ENCODE data around the gene C9orf43.

Gene C9orf43

DNA sequence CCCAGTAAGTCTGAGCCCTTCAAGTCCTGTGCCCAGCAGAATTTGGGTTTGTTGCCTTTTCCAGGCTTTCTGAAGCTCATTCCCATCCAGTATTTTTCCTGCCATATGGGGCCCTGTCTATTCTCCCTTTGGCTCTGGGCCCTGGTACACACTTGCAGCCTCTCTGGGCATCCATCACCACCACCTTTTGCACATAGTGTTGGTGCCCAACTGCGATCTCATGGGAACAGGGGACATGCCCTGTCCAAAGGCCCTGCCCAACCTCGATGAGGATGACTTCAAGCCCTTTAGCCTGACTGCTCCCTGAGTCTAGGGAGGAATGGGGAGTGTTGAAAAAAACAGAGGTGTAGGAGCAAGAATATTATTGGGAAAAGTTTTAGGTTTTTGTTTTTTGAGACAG lies 64.5 kb downstream of the C9orf43 start:
- ChIA-PET CTCF (interaction anchor here (0.7 to 1.8 kb wide), 3 partner anchors 9 to 181 kb away, joined by 3 to 5 read pairs (median 5); no protein-coding TSS in a partner anchor), POLR2A (no interaction called here)
- TF ChIP-seq, protein P1, sequence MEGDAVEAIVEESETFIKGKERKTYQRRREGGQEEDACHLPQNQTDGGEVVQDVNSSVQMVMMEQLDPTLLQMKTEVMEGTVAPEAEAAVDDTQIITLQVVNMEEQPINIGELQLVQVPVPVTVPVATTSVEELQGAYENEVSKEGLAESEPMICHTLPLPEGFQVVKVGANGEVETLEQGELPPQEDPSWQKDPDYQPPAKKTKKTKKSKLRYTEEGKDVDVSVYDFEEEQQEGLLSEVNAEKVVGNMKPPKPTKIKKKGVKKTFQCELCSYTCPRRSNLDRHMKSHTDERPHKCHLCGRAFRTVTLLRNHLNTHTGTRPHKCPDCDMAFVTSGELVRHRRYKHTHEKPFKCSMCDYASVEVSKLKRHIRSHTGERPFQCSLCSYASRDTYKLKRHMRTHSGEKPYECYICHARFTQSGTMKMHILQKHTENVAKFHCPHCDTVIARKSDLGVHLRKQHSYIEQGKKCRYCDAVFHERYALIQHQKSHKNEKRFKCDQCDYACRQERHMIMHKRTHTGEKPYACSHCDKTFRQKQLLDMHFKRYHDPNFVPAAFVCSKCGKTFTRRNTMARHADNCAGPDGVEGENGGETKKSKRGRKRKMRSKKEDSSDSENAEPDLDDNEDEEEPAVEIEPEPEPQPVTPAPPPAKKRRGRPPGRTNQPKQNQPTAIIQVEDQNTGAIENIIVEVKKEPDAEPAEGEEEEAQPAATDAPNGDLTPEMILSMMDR (IDR thresholded peaks at IDR 0.05; ENCODE audit: insufficient read depth, low read length, missing control alignments): no peak
- H3K4me3 ChIP-seq (ENCODE audit: low read depth, low read length): no peak overlapping the region
- DNase-seq (ENCODE audit: low read depth, low spot score): no peak

DNA sequence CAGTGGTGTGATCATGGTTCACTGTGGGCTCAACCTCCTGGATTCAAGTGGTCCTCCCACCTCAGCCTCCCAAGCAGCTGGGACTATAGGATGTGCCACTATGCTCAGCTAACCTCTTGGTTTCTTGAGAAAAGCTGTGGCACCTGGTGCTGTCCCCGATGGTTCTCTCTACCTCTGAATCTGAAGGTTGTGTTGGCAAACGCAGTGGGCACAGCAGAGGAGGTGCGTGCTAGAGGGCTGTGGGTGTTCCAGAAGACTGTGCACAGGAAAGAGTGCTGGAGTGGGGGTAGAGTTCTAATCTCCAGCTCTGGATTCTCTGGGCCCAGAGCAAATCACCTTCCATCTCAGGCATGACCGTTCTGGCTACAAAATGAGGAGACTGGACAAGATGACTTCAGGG lies 65.4 kb downstream of the C9orf43 start:
- DNase-seq (ENCODE audit: low read depth, low spot score): no peak
- ChIA-PET CTCF (interaction anchor here (0.7 to 3.1 kb wide), 5 partner anchors 11 to 180 kb away, joined by 3 to 8 read pairs (median 3); no protein-coding TSS in a partner anchor), POLR2A (no interaction called here)
- TF ChIP-seq, protein P1 (IDR thresholded peaks at IDR 0.05; ENCODE audit: insufficient read depth, low read length, missing control alignments): no peak
- H3K4me3 ChIP-seq (ENCODE audit: low read depth, low read length): no peak overlapping the region

DNA sequence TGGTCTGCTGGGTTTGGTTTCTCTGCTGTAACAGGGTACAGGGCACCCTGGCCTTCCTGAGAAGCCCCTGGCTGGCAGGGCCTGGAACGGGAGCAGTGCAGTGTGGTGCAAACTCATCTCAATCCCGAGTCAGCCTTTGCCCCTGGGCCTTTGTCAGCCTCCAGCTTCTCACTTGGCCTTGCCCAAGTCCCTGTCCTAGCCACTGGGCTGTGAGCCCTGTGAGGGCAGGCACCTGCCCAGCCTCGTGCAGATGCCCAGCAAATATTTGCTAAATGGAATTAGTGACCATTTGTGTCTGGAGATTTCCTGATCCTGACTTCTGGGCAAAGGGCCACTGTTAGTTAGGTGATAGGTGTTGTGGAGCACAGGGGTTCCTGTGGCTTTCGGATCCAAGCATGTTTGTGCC lies 66.0 kb downstream of the C9orf43 start:
- no peak for DNase-seq (ENCODE audit: low read depth, low spot score)
- ChIA-PET POLR2A (no interaction called here), CTCF (interaction anchor here (0.8 to 3.1 kb wide), 4 partner anchors 11 to 179 kb away, joined by 3 to 8 read pairs (median 4); no protein-coding TSS in a partner anchor)
- TF ChIP-seq, protein P1 (IDR thresholded peaks at IDR 0.05; ENCODE audit: insufficient read depth, low read length, missing control alignments): no peak
- no peak overlapping the region for H3K4me3 ChIP-seq (ENCODE audit: low read depth, low read length)

DNA sequence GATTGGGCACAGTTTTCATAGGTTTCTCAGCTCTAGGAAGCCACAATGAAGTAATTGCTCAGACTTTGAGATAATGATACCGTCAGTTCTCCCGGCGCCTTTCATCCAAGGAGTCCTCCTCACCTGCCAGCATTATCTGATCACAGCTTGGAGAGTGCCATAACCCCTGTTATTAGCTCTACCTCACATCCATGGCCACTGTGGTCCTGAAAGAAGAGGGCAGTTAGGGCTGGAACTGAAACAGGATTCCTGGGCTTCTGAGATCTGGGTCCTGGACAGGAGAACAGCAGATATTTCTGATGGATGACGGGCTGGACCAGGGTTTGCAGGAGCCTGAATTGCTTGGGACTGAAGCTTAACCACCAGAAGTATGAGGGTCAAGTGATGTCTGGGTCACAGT lies 66.5 kb downstream of the C9orf43 start:
- CTCF ChIA-PET: interaction anchor here (0.9 to 3.1 kb wide), 2 partner anchors 12 to 30 kb away, joined by 3 to 8 read pairs; no protein-coding TSS in a partner anchor
- DNase-seq (ENCODE audit: low read depth, low spot score): no peak
- H3K4me3 ChIP-seq (ENCODE audit: low read depth, low read length): no peak overlapping the region
- POLR2A ChIA-PET: no interaction called here
- TF ChIP-seq, protein P1 (IDR thresholded peaks at IDR 0.05; ENCODE audit: insufficient read depth, low read length, missing control alignments): no peak

DNA sequence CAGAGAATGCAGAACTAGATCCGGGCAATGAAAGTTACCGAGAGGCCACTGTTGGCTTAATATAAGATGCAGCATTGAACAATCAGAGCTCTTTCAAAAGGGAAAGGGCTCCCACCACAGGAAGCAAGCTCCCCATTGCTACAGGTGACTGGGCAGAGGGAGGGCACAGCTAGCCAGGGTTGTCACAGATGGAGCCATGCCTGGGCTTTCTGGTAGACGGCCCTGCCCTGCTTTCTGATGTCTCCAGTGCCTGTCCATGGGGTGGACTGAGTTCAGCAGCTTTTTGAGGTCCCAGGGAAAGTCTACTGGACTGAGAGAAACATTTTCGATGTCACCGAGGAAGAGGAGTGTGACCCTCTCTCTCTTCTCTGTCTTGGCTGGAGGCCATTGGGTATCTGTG lies 67.1 kb downstream of the C9orf43 start:
- TF ChIP-seq, protein P1 (IDR thresholded peaks at IDR 0.05; ENCODE audit: insufficient read depth, low read length, missing control alignments): no peak
- CTCF ChIA-PET: interaction anchor here (0.9 to 3.1 kb wide), 2 partner anchors 12 to 31 kb away, joined by 3 to 8 read pairs; no protein-coding TSS in a partner anchor
- no peak overlapping the region for H3K4me3 ChIP-seq (ENCODE audit: low read depth, low read length)
- POLR2A ChIA-PET: no interaction called here
- DNase-seq (ENCODE audit: low read depth, low spot score): no peak

DNA sequence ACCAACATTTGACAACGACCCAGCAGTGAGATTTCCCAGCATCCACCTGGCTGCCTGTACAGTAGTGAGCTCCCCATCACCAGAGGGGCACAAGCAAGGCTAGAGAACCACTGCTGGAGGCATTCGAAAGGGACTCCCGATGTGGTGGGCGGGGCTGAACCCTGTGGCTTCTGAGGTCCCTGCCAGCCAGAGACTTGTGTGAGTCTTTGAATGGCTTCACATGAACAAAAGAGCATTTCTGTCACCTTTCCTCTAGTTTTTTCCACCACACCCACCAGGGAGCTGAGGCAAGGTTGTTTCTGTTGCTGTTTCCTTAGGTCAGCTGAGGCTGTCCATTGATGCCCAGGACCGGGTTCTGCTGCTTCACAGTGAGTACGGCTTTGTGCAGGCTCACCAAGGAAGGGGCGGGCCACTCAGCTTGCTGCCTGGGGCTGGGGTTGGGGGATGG lies 68.7 kb downstream of the C9orf43 start:
- POLR2A ChIA-PET: no interaction called here
- H3K4me3 ChIP-seq (ENCODE audit: low read depth, low read length): no peak overlapping the region
- DNase-seq (ENCODE audit: low read depth, low spot score): no peak
- CTCF ChIA-PET: interaction anchor here (3.1 kb wide), 1 partner anchor 14 kb away, joined by 8 read pairs; no protein-coding TSS in a partner anchor
- TF ChIP-seq, protein P1 (IDR thresholded peaks at IDR 0.05; ENCODE audit: insufficient read depth, low read length, missing control alignments): no peak
